ENCODE measurements around the gene POLE4.

DNA sequence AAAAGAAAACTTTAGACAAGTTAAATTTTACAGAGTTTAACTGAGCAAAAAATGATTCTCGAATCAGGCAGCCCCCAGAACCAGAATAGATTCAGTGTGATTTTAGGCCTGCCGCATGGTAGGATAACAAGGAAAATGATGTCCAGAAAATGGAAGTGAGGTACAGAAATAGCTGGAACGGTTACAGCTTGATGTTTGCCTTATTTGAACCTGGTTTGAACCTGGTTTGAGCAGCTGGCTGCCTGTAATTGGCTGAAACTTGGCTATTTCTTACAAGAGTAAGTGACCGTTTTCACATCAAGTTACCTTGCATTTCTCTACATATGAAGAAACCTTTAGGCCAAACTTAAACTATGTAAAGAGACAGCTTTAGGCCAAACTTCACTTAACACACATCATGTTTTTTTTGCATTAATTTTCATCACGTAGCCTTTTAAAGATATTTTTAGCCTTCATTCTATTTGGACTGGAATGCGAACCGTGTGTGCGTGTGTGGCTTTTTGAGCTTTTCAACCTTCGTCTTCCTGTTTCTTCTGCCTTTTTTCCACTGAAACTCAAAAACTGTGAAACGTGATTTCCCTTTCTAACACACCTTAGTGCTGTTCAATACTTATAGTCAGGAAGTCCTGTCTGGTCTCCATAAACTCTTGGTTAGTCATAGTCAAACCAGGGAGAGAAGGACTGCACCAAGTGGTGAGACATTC is 4.5 kb upstream of the POLE4 start:
- TF ChIP-seq, protein P1, sequence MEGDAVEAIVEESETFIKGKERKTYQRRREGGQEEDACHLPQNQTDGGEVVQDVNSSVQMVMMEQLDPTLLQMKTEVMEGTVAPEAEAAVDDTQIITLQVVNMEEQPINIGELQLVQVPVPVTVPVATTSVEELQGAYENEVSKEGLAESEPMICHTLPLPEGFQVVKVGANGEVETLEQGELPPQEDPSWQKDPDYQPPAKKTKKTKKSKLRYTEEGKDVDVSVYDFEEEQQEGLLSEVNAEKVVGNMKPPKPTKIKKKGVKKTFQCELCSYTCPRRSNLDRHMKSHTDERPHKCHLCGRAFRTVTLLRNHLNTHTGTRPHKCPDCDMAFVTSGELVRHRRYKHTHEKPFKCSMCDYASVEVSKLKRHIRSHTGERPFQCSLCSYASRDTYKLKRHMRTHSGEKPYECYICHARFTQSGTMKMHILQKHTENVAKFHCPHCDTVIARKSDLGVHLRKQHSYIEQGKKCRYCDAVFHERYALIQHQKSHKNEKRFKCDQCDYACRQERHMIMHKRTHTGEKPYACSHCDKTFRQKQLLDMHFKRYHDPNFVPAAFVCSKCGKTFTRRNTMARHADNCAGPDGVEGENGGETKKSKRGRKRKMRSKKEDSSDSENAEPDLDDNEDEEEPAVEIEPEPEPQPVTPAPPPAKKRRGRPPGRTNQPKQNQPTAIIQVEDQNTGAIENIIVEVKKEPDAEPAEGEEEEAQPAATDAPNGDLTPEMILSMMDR (IDR thresholded peaks at IDR 0.05) = no peak
- TF ChIP-seq POLR2AphosphoS5 (IDR thresholded peaks at IDR 0.05) = no peak
- TF ChIP-seq POLR2A (IDR thresholded peaks at IDR 0.05) = no peak
